Stimulated activated CD4-positive, alpha-beta T cell treated with anti-CD3 and anti-CD28 coated beads, Interleukin-12 subunit alpha, Interleukin-12 subunit beta, amount 100 ng/mL, for 4 hours (primary cell): ENCODE results near the gene DROSHA.
"Not testable (repeated sequence)": the region's sequence is repeated elsewhere in the genome, so short reads cannot be mapped to it uniquely, and the experiment has no call there.

ENCODE experiments used
- DNase-seq: peaks from one replicate; pipeline ENCODE4 v3.0.0-alpha.2; 2020

The DROSHA gene

DNA sequence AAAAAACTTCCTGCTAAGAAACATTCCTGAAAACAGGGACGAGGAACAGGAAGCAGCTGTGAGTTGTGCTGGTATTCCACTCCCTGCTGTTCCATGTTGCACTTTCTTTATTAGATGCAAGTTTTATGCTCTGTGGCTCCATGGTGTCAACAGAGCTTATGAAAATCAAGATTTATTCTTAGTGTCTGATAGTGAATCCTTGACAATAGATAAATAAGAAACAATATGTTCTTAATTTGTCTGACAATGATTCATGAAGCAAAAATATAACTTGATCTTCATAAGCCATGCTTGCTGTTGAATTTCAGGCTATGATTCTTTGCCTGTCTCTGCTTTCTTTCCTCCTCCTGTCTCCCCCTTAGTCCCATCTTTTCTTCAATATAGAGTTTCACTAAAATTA, 119.6 kb downstream of the DROSHA start:
- no peak for DNase-seq

DNA sequence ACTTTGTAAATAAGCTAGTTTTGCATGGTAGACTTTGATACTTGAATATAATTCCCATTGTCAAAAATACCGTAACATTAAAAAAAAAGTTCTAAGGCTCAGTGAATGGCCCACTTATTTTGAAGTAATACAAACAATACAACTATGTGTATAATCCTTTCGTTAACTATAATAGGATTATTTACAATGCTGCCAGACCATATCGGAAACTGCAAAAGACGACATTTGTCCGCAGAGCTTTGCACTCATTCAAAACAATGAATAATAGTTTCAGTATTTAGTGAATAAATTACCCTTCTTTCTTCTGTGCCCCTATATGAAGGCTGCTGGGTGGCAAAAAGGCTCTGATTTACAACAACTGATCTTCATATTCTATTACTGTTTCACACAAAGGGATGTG, 121.8 kb downstream of the DROSHA start:
- DNase-seq = no peak

DNA sequence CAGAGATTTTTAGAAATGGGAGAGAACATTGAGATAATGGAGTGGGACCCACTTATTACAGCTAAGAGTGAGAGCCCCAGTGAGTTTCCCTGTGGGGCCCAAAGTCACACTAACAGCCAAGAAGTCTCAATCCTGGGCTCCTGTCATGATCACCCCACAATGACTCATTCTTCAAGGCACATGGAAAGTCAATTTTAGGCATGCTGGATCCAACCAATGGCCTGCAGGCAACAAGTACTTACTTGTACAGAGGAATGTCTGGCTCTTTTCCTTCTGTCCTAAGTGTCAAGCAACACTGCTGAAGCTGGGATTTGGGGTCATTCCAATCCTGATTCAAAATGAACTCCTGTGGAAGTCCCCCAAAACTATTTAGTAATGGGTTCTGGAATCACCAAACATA, 123.1 kb downstream of the DROSHA start:
- no peak for DNase-seq

DNA sequence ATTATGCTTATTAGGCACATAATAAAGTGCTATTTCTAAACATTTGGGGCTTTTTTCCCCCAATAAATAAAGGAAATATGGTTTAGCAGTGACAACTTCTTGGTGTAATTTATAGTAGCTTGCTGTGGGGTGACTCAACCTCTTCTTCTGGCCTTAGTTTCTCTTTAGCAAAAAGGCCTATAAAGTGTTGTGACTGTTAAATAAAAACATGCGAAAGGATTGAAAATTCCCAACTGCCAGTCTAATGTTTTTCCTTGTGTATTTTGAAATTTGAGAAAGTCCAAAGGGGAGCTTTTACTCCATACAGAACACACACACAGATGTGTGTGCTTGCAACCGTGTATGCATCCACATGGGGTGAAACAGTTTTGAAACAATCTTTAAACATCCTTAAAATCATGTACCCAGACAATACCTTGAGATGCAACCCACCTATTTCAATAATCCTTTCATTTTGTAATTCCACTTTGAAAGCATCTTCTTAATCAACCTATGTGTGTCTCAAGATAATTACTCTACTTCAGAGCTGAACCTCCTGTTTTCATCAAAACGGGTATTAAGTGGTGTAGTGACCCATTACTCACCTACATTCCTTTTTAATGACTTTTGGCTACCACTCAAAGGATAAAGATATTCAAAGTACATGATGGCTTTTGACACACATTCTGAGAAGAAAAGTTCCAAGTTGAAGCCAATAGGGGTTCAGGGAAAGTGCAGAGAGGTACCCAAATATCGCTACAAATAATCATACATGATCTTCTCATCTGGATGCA, 123.8 kb downstream of the DROSHA start:
- DNase-seq = no peak

DNA sequence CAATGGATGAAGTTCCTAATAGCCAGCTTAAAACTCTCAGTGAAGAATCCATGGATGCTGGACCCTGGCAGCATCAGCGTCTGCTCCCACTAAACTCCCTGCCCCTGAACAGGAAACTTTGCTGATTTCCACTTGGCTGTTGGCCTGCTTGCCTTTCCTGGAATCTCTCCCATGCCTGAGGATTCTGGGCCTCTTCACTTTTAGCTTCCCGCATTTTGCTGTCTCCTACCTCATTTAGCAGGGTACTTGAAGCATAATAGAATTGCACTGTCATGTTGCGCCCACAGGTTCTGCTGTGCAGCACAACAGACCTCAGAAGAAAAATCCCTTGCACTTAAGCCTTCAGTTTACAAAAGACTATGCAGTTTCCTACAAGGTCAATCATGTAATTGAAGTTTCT, 127.6 kb downstream of the DROSHA start:
- no peak for DNase-seq

DNA sequence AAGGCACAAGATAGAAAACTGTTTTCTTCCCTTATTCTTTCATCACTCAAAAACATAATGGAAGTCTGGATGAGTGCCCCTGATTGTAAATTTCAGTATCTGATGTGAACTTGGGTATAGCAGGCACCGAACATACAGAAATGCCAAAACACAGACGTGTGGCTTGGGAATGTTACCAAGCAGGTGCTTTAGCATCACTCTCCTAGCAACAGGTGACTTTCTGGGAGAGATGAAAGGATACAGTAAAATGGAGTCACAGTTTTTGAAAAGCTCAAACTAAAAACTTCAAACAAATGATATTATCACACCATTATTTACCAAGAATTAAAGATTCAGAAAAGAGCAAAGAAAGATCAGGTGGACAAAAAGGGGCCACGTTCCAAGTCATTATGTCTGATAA, 130.2 kb downstream of the DROSHA start:
- DNase-seq = no peak

DNA sequence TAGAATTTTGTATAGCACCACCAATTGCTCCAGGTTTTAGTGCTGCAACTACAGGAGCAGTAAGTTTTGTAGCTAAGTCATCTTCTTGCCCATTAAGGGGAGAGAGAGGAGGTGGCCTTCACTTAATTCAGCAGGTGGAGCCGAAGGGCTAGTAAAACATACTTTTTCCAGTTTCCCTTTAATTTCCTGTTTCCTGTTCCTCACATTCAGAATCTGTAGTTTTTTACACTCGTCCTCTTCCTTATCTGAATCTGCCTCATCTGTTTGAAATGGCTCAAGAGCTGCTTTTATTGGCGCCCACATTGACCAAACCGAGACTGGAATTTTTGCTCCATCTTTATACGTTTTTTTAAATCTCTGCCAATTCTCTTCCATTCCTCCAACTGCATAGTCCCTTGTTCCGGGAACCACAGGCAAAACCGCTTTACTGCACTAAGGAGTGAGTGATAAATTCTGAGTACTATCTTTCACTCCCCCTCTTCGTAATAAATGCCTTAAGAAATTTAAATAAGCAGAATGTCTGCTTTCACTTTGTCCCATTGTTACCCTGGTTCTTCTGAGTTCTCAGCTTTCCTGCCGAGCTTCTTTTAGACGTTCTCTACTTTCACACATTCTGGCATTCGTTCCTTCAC, 133.9 kb downstream of the DROSHA start:
- DNase-seq = no peak

DNA sequence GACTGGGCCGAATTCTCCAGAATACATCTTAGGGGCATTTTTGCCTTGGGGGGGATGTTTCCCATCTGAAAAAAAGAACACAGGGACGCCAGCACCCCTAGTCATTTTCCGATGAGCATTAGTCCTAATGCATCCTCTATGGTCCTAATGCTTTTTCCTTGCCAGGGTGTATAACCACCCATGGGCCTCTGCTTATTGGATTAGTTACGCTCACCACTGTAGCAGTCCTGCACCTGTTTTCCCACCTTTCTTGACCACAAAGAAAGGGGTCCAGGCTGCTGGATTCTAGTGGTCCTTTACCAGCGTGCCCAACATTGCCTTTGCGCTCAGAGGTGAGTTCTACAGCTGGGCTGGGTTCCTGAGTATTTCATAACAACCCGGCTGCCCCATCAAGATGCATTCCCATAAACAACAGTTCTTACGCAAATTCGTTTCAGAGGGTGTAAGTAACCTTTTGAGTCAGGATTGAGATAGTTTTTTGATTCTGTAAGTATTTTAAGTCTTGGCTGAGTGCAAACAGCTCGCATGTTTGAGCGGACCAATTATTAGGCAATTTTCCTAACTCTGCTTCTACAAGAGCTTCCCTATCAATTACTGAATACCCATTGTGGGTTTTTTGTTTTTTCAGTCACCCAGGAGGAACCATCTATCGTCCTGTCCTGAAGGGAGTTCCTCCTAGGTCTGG, 135.1 kb downstream of the DROSHA start:
- no peak for DNase-seq

DNA sequence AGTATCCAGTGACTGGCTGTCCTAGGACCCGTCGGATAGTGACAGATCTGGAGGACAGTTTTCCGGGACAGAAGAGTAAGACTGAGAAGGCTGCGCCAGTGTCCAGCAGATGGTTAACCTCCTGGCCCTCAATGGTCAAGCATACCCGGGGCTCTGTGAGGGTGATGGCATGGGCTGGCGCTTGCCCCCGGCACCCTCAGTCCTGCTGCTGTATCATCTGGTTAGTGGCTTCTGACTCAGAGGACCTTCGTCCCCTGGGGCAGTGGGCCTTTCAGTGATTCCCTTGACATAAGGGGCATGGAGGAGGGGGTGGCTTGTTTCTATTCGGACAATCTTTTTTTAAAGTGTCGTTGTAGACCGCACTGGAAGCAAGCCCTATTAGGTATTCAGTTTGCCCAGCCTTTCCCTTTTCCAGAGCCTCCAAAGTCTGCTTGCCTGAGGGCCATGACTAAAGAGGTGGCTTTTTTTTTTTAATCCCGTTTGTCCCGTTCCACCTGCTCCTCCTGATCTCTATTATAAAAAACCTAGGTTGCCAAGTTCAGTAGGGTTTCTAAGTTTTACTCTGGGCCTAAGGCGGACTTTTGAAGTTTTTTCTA, 136.3 kb downstream of the DROSHA start:
- DNase-seq = not testable (repeated sequence)

DNA sequence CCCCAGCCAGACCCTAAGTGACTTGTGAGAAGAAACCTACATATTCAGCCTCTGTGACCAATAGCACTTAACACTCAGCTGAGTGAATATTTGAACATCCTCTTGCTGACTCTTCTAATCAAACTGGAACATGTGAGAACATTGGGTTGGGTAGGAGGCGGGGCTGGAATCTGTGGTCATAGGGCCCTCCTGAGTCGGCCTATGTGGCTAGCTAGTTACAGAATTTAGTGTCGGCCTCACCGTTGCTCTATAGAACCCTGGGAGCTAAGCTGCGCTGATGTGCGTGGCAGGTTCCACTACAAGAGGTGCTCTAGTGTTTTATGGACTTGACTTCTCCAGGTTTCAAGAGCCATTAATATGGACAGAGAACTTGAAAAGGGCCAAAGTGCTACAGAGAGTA, 138.8 kb downstream of the DROSHA start:
- no peak for DNase-seq

DNA sequence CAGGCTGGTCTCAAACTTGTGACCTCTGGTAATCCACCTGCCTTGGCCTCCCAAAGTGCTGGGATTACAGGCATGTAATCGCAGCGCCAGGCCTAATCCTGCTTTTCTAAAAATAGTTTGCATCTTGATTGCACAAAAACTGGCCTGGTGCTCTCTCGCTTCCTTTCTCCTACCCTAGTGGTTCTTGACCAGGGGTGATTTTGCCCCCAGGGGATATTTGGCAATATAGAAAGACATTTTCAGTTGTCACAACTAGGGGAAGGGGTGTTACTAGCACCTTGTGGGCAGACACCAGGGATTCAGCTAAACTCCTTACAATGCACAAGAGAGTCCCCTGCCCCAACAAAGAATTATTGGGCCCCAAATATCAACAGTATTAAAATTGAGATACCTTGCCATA, 139.8 kb downstream of the DROSHA start:
- DNase-seq = no peak

DNA sequence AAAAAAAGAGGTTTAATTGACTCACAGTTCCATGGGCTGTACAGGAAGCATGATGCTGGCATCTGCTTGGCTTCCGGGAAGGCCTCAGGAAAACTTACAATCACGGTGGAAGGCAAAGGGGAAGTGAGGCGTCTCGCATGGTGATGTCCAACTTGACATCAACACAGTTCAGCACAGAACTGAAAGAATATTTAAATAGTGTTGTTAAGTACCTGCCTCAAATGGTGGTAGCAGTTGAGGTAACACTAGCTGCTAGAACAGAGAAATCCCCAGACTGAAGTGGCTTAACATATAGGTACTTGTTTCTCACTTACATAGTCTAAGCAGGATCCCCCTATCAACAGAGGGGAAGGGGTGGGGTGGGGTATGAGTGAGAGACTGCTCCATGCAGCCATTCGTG, 141.6 kb downstream of the DROSHA start:
- DNase-seq = no peak

DNA sequence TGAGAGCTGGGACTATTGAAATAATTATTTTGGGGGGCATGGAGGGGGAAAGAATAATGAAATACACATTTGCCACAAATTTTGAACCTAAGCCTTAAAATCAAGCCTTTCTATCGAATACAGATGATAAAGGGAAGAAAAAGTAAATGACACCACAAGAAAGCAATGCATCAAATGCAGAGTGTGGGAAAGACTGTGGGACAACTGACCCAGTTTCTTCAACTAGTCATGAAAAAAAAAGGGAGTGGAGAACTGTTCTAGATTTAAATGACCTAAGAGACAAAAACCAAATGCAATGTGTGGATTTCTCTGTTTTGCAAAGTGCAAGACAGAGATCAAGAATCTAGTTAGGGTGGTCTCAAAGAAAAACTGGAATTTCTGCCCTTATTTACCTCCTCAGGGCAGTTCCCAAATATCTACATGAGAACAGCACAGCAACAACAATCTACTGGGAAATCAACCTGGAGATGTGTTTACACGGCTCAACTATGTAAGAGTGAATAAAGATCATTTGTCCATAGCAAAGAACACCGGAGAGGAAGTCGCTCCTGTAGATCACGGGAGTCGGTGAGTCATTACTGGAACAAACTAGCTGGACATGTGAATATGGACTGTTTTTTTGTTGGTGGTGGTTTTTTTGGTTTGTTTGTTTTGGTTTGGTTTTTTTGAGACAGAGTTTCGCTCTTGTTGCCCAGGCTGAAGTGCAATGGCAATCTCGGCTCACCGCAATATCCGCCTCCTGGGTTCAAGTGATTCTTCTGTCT, 145.9 kb downstream of the DROSHA start:
- no peak for DNase-seq

DNA sequence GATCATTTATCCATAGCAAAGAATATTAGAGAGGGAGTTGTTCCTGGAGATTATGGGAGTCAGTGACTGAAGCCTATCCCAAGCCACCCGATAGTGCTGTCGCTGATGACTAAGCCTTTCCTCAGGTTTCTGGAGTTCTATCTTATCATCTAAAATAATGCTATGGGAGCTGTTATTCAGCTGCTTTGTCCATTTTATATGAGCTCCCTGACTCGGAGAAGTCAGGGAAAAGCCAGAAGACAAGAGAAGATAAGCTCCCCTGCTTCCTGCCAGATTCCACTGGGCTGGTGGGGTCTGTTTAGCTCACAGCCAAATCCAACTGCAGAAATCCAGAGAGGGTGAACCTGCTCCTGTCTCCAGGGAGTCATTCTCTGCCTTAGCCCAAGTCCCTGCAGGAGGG, 148.2 kb downstream of the DROSHA start:
- no peak for DNase-seq

DNA sequence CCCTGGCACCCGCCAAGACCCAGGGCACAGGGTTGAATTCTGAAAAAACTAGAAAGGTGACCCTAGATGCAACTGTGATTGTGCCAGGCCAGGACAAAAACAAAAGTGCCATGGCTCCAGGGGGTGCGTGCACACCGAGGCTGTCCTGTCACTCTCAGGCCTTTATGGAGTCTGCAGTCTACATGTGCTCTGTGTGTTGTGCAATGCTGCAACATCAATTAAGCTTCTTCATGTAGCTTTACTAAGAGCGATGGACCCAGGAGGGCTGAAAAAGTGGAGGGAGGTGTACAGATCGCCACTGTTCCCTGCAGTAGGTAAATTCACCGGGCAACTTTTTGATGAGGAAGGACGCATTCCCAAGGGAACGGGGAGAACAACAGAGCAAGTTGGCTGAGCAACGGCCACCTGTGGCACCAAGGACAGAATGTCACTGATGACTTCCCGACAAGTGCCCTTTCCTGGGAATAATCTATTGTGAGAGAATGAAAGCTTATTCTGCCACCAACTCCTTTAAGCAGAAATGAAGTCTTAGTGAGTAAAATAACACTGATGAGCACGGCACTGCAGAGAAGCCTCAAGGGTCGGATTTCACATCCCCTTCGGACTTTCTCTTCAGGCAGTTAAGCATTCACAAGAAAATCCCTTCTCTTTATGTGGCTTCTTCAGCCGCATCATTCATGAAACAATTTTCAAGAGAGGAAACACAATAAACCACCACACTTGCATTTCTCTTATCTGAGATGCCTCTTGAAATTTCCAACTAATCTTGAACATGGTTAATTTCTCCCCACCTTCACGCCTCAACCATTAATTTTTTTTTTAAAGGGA, 149.6 kb downstream of the DROSHA start:
- no peak for DNase-seq

DNA sequence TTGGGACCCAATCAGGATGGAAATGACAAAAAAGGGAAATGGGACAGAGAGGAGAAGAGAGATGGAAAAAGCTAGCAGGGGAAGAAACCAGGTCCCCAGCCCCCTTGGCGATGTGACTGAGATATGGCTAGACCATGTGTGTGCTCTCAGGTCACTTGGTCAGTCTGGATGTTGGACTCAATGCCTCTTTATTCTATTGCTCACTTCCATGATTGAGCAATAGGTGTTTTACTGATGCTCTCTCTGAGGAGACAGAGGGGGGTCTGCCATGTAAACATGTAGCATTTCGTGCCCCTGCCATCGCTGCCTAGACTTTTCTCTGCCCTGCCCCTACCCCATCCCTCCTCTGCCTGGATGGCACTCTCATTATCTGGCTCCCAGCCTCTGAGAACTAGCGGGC, 150.6 kb downstream of the DROSHA start:
- DNase-seq = no peak

DNA sequence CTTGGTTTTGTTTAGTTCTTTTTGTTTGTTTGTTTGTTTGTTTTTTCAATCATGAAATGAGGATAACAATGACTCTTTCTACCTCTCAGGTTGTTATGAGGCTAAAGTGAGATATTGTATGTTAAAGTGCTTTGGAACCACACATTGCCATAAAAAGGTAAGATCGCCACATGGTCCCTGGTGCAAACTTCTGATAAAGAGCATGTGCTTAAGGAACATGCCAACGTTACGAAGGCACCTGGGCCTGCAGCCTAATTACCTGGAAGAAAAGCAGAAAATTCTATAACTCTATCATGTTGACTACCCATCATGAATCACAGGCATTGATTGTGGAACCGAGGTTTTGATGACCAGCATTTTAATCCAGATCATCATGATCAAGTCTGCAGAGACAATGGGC, 151.8 kb downstream of the DROSHA start:
- DNase-seq = no peak

DNA sequence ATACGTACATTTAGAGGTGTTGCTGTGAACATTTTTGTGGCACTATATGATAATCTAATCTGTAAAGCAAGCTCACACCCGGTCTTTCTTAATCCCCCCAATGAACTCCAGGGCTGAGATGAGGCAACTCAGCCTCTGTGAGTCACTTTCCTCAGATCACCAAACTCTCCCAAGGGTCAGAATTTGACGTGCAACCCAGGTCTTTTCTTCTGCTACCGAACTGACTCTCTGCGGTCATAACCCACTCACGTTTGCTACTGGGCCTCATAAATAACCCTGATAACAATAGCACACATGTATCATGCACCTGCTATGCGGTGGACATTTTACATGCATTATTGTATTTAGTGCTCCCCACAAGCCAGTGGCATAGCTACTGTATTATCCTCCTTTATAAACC, 153.1 kb downstream of the DROSHA start:
- no peak for DNase-seq

DNA sequence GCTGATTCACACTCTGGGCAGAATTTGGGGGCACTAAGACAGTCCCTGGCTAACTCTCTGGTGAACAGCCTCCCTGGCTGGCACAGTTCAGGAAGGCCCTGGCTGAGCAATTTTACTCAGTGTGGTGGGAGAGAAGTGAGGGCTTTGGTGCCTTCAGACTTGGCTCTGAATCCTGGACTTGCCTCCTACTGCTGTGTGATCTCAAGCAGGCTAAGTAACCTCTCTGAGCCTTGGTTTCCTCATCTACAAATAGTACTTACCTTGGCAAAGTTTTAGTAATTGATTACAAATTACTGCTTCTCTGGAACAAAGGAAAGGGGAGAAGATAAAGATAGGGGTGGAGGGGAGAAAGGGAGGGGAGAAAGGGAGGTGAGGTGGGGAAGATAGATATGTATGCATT, 153.8 kb downstream of the DROSHA start:
- DNase-seq = no peak

DNA sequence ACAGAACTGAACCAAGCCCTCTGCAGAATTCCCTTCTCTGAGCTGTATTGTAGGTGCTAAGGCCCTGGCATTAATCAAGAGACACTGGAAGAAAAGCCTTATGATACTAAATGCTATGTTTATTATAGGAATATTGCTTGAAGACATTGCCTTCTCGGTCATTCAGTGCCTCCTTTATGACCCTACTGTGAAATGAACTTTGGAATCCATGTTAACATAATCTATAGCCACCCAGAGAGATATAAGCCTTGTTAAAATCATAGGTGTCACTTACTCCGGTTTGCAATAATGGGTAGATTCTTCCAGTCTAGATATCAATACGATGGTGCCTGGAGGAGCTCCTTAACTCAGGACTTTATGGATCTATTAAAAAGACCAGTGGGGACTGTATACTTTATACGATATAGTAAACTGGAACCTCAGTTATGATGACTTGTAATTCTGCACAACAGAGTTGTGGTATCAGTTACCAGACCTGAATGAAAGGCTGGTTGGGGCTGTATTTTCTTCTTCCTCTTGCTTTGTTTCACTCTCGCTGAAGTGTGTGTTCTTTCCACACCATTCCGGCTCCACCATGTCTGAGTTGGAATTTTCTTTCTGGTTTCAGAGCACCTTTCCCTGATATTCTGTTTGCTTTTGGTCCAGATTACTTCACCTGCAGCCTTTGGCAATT, 154.5 kb downstream of the DROSHA start:
- no peak for DNase-seq

DNA sequence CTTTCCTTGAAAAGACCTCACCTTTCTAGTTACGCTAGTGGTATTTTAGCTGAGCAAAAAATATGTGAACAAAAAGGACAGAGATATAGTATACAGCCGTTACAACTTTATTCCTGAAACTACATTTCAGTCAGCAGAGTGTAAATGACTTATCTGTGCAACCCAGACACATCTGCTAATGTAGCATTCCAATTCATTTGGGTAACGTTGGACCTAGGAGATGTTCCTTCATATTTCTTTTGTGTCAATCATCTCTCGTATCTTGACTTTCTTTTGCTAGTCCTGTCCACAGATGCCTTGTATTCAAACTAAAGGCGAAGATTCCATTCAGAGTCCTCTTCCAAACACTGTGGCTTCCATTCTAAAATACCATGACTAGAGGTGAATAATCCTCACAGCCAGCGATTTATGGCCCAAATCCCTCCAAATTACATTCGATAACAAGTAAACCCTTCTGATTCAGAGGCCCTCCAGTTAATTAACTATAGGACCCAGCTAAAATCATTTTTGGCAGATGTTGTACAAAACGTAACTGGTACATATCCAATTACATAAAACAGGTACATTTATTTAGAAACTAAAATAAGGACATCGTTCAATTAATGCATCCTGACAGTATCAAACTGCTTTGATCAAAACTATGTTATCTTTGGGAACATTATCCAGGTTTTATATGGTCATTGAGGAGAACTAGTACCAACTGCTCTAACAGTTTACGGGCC, 155.7 kb downstream of the DROSHA start:
- no peak for DNase-seq
